Measurements from ENCODE around the gene TEX9.
"Not testable (repeated sequence)": the region's sequence is repeated elsewhere in the genome, so short reads cannot be mapped to it uniquely, and the experiment has no call there.

- TF ChIP-seq POLR2A, EP300 (IDR thresholded peaks at IDR 0.05): not testable (repeated sequence)
- TF ChIP-seq, protein P1, sequence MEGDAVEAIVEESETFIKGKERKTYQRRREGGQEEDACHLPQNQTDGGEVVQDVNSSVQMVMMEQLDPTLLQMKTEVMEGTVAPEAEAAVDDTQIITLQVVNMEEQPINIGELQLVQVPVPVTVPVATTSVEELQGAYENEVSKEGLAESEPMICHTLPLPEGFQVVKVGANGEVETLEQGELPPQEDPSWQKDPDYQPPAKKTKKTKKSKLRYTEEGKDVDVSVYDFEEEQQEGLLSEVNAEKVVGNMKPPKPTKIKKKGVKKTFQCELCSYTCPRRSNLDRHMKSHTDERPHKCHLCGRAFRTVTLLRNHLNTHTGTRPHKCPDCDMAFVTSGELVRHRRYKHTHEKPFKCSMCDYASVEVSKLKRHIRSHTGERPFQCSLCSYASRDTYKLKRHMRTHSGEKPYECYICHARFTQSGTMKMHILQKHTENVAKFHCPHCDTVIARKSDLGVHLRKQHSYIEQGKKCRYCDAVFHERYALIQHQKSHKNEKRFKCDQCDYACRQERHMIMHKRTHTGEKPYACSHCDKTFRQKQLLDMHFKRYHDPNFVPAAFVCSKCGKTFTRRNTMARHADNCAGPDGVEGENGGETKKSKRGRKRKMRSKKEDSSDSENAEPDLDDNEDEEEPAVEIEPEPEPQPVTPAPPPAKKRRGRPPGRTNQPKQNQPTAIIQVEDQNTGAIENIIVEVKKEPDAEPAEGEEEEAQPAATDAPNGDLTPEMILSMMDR (IDR thresholded peaks at IDR 0.05): not testable (repeated sequence)
These were observed 32.1 kb downstream of the TEX9 start for GRCh38 chr15:56397325-56397724.
